Ishikawa (cell line): Measurements from ENCODE around the gene CHRDL2.

Experiments
- CEBPB ChIP-seq: IDR thresholded peaks from 2 replicates; pipeline ENCODE4 v1.6.1; 2012
- CREB1 ChIP-seq: IDR thresholded peaks from 2 replicates; pipeline ENCODE4 v1.6.1; 2012; ENCODE audit warnings: low read depth
- EGR1 ChIP-seq: IDR thresholded peaks from 2 replicates; pipeline ENCODE4 v1.6.1; 2012
- EP300 ChIP-seq: IDR thresholded peaks from 2 replicates; pipeline ENCODE4 v1.6.1; 2012; ENCODE audit warnings: borderline replicate concordance
- FOXM1 ChIP-seq: IDR thresholded peaks from 2 replicates; pipeline ENCODE4 v1.6.1; 2012; ENCODE audit warnings: low read depth, borderline replicate concordance
- NFIC ChIP-seq: IDR thresholded peaks from 2 replicates; pipeline ENCODE4 v1.6.1; 2012
- RAD21 ChIP-seq: IDR thresholded peaks from 2 replicates; pipeline ENCODE4 v1.6.1; 2012; ENCODE audit warnings: low read depth
- TAF1 ChIP-seq: IDR thresholded peaks from 2 replicates; pipeline ENCODE4 v1.6.1; 2012; ENCODE audit warnings: low read depth, mild to moderate bottlenecking
- TCF12 ChIP-seq: IDR thresholded peaks from 2 replicates; pipeline ENCODE4 v1.6.1; 2012; ENCODE audit warnings: low read depth
- TEAD4 ChIP-seq: IDR thresholded peaks from 2 replicates; pipeline ENCODE4 v1.6.1; 2012
- USF1 ChIP-seq: IDR thresholded peaks from 2 replicates; pipeline ENCODE4 v1.6.1; 2012
- YY1 ChIP-seq: IDR thresholded peaks from 2 replicates; pipeline ENCODE4 v1.6.1; 2012; ENCODE audit warnings: low read depth
- ZBTB7A ChIP-seq: IDR thresholded peaks from 2 replicates; pipeline ENCODE4 v1.6.1; 2012; ENCODE audit warnings: low read depth
- TF ChIP-seq, protein P1 (sequence below): IDR thresholded peaks from 2 replicates; pipeline ENCODE4 v1.6.1; 2012; ENCODE audit warnings: low read depth, mild to moderate bottlenecking
- TF ChIP-seq, protein P2 (sequence below): IDR thresholded peaks from 2 replicates; pipeline ENCODE4 v1.6.1; 2012

CHRDL2 gene

DNA sequence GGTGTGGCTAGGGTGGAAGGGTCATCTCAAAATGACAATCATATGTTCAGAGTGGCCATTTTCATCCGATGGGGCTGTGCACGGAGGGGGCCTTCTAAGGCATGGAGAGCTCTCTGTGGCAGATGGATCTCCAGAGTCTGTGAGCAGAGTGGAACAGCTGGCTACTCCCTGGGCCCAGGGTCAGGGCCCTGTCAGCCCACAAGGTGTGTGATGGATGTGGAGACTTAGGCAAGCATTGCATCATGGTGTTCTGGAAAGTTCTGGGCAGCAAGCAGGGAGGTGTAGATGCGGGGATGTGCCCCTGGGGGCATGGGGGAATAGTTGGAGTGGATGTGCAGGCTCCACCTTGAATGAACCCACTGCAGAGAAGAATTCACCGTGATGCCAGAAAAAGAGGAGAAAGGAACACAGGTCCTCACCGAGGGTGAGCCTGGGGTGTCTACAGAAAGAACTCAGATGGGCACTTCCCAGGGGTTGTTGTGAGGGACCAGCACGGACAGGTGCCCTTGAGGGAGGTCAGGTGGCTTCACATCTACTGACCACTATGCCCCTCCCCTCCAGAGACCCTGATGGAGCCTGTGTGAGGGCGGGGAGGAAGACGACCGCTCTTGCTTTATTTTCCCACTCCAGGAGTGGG lies 51.1 kb downstream of the CHRDL2 start:
- TF ChIP-seq EGR1, result no peak
- no peak for TF ChIP-seq USF1
- TF ChIP-seq ZBTB7A, result no peak
- no peak for TF ChIP-seq EP300
- TF ChIP-seq NFIC, result no peak
- no peak for TF ChIP-seq TEAD4

GRCh38 chr11:74679513-74679865 lies 51.7 kb downstream of the CHRDL2 start:
- TF ChIP-seq TCF12, result no peak

DNA sequence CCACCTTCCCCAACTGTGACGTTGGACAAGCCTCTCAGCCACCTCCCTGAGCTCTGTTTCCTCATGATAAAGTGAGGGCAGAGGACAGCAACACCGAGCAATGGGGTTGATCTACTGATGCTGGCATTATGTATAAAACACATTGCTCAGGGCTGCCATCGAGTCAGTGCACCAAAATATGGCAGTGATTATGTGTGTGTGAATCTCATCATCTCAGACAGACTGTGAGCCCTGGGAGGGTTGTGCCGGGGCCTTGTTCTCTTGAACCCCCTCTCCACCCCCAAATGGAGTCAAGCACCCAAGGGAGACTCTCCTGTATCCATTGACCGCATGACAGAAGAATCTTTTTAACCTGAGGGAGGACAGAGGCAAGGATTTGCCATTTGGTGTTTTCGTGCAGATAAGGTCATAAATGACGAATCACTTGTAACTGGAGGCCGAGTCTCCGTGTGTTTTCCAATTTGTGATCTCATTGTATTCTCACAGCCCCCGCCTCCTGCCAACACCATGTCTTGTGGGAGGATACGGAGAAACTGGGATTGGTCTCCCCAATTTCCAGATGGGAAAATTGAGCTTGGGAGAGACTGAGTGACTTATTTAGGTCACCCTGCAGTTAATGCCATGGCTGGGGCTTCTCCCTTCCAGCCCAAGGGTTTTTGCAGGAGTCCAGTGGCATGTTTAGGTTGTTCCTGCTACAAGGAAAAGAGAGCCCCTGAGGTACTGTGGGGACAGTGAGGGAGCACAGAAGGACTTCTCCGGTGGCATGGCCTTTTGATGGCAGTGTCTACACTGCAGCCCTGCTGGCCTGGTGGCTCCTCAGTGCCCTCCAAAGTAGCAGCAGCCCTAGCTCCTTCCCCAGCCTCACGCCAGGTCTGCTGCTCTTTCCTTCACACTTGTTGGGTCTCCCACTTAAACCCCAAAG lies 52.4 kb downstream of the CHRDL2 start:
- no peak for TF ChIP-seq NFIC

DNA sequence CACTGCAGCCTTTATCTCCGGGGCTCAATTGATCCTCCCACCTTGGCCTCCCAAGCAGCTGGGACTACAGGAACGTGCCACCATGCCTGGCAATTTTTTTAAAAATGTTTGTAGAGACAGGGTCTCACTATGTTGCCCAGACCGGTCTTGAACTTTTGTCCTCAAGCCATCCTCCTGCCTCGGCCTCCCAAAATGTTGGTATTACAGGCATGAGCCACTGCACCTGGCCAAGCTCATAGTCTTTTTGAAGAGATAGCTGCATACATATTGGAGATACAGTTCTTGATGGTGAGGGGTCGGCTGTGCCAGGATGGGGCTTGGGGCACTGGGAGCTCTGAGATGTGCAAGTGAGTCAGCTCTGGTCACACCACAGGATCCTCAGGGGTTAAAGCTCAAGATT lies 53.2 kb downstream of the CHRDL2 start:
- TF ChIP-seq RAD21 (no peak), TAF1 (no peak), EP300 (no peak), CREB1 (no peak), USF1 (no peak), NFIC (no peak), TCF12 (no peak), YY1 (no peak), TEAD4 (no peak), FOXM1 (no peak), CEBPB (no peak), ZBTB7A (no peak), EGR1 (no peak)
- TF ChIP-seq, protein P1, sequence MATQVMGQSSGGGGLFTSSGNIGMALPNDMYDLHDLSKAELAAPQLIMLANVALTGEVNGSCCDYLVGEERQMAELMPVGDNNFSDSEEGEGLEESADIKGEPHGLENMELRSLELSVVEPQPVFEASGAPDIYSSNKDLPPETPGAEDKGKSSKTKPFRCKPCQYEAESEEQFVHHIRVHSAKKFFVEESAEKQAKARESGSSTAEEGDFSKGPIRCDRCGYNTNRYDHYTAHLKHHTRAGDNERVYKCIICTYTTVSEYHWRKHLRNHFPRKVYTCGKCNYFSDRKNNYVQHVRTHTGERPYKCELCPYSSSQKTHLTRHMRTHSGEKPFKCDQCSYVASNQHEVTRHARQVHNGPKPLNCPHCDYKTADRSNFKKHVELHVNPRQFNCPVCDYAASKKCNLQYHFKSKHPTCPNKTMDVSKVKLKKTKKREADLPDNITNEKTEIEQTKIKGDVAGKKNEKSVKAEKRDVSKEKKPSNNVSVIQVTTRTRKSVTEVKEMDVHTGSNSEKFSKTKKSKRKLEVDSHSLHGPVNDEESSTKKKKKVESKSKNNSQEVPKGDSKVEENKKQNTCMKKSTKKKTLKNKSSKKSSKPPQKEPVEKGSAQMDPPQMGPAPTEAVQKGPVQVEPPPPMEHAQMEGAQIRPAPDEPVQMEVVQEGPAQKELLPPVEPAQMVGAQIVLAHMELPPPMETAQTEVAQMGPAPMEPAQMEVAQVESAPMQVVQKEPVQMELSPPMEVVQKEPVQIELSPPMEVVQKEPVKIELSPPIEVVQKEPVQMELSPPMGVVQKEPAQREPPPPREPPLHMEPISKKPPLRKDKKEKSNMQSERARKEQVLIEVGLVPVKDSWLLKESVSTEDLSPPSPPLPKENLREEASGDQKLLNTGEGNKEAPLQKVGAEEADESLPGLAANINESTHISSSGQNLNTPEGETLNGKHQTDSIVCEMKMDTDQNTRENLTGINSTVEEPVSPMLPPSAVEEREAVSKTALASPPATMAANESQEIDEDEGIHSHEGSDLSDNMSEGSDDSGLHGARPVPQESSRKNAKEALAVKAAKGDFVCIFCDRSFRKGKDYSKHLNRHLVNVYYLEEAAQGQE, result no peak
- TF ChIP-seq, protein P2, sequence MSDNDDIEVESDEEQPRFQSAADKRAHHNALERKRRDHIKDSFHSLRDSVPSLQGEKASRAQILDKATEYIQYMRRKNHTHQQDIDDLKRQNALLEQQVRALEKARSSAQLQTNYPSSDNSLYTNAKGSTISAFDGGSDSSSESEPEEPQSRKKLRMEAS, result no peak

- TF ChIP-seq RAD21 (no peak), CREB1 (no peak), TEAD4 (no peak), EP300 (no peak)
Observed at GRCh38 chr11:74677131-74677530, 54.1 kb downstream of the CHRDL2 start.

DNA sequence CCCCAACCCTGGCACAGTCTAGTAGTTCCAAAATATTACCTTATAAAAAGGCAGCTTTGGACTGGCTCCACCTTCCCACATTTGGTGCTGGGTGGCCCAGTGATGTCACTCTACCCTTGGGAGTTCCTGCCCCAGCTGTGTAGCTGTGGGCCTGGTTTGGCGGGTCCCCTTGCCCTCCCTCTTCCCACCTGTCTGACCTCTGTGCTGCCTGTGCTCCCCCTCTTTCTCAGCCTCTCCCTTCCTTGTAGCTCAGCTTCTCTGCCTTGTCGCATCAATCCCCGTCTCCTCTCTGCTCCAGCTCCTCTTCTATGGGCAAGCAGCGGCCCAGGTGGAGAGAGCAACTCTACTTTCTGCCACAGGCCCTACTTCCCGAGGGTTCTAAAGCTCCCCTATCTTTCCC lies 54.6 kb downstream of the CHRDL2 start:
- TF ChIP-seq USF1 (no peak), ZBTB7A (no peak)

DNA sequence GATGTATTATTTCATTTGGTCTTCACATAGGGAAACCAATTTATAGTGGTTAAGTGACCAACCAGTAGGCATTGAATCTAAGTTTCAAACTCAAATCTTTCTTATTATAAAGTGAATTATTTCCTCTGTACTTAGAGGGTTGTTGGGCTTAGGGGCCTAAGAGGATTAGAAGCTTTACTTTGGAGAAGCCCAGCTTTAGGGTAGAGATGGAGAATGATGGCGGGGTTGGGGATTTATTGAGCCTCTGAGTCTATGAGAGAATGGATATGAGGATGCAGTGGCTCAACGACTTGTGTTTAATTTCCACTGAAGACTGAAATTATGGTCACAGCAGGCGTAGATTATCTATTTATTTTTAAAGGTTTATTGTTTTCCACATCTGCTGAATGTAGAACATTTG lies 55.5 kb downstream of the CHRDL2 start:
- TF ChIP-seq EGR1, result no peak
- TF ChIP-seq CREB1, result no peak
- TF ChIP-seq, protein P2, result no peak
- TF ChIP-seq CEBPB, result no peak
- TF ChIP-seq YY1, result no peak
- no peak for TF ChIP-seq EP300
- no peak for TF ChIP-seq NFIC

DNA sequence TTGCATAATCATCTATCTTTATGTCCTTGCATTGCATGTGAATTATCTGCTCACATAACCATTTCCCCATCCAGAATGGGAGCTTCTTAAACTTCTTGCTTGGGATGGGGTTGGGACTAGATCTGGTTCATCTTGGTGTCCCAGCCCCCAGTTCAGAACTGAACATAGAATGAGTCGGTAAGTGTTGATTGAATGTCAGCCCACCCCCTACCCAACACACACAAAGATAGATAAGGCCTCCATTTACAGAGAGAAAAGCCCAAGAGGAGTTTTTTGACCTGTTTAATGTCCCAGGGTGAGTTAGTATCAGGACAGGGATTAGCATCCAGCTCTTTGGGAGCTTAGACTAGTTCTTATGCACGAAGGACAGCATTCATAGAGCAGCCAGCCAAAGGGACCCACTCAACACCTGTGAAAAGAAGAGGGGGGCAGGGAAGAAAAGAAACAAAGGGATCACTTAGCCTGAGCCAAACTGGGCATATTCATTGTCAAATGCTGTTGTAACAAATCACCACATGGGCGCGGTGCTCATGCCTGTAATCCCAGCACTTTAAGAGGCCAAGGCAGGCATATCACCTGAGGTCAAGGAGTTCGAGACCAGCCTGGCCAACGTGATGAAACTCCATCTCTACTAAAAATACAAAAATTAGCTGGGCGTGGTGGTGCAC lies 57.4 kb downstream of the CHRDL2 start:
- no peak for TF ChIP-seq TEAD4
- no peak for TF ChIP-seq RAD21
- TF ChIP-seq USF1, result no peak
- TF ChIP-seq YY1, result no peak
- no peak for TF ChIP-seq ZBTB7A
- no peak for TF ChIP-seq TCF12
- TF ChIP-seq EP300, result no peak
- TF ChIP-seq CREB1, result no peak
- TF ChIP-seq EGR1, result no peak
- no peak for TF ChIP-seq NFIC
